Stimulated activated CD4-positive, alpha-beta T cell treated with anti-CD3 and anti-CD28 coated beads, Interleukin-1b, Interleukin-23, amount 100 ng/mL, for 48 hours (primary cell): ENCODE measurements around the gene SIX2.
"Not testable (repeated sequence)": the region's sequence is repeated elsewhere in the genome, so short reads cannot be mapped to it uniquely, and the experiment has no call there.

Experiments used
- DNase-seq: peaks from one replicate; pipeline ENCODE4 v3.0.0-alpha.2; 2020

SIX2 gene

DNA sequence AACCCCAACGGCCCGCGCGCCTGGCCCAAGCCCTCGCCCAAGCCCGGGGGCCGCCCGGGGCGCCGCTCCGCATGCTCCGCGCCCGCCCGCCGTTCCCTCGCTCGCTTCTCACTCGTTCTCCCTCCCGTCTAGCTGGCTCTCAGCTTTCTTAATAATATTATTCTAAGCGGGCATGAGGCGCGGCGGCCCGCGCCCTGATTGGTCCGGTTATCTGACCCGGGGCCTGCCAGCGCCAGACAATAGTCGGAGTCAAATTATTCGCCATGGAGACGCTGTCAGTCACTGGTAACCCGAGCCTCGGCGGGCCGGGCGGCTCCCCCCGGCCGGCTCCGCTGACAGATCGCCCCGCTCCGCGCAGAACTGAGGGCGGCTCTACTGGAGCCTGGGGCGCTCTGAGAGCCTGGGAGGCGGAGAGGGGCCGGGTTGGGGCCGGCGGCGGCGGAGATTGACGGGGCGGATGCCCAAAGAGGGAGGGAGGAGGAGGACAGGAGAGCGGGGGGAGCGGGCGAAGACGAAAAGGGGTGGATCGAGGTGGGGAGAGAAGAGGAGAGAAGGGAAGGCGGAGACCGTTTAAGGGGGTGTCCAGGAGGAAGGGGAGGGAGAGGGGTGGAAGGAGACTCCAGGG, at the start of gene SIX2:
SIX2 (minus strand) TSS at position 150 of the 625 bp plus-strand sequence. CDS start 342 bp downstream, outside the sequence.
- DNase-seq = no peak

DNA sequence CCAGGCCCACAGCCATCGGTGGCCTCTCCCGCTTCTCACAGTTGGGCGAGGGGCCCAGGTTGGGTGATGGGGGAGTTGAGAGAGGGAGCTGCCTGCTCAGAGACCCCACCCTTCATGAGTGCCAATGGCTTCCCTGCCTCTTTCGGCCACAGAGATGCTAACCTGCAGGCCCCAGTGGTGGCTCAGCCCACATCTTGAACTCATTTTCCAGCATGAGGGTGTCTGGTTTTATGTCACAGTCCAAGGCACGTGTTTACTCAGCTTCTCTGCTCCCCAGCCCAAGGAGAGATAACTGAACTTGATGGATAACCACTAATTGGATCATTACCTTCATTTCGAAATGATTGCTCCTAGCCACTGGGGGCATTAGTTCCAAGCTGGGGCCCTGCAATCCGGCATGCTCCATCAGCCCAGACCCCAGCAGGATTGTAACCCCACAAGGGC, 45.9 kb upstream of the SIX2 start:
- no peak for DNase-seq

DNA sequence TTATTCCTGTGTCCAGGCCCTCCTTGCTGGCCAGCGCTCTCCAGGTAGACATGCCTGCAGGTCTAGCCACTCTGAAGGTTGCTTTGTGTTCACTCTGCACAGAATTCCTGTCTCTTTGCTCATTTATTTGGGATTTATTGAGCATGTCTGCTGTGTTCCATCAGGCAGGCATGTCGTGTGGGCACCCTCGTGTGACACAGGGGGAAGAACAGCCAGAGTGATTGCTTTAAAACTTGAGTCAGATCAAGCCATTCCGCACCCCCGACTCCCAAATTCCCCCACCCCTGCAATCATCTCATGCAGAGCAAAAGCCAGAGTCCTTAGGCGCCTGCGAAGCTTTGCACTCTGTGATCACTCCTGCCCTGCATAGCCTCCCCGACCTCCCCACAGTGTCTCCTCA, 44.7 kb upstream of the SIX2 start:
- DNase-seq = no peak

- no peak for DNase-seq
Measured at GRCh38 chr2:45052388-45052928, 43.2 kb upstream of the SIX2 start.

DNA sequence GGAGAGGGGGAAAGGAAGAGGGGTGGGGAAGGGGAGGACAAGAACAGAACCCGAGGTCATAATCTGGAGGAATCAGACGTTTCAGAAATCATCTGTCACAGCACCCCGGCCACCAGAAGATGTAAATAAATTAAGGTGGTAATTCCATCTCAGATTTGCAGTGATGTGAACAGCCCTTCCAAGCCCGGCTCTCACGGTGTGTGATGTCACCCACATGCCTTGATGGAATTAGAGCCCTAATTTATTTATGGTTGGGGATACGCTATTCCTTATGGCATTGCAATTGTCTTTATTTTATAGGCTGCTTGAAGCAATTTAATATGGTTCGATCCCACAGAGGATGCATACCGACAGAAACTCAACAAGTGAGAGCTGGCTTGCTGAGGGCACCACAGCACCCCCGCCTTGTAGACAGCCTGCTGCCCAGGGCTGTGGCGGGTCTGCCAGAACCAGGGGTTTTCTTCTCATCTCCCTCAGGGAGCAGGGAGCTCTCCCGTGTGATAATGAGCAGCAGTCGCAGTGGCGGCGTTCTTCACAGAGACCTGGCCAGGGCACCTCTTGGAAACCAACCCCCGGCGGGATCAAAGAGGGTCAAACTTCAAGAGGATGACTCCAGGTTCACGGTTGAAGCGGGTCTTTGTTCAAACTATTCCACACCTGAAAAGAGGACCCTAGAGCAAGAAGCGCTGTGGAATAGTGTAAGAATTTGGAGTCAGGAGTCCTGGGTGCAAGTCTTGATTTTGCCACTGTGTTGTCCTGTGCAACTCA, 40.5 kb upstream of the SIX2 start:
- no peak for DNase-seq

DNA sequence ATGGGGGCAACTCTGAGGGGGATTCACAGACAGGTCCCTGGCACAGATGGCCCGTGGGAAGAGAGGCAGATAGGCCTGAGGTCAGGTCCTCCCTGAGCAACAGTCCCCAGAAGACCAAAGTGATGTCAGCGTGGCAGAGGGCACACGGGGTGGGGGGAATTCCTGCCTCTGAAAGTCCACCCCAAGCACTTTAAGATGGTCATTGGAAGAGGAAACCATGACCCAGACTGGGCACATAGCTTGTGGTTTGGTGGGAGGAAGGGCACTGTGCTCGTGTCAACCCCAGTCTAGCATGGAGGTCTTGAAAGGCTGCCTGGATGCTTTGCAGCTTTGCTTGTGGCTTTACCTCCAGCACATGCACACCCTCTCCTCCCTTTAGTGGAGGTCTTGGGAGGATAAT, 38.0 kb upstream of the SIX2 start:
- DNase-seq = no peak

- no peak for DNase-seq
Measured at GRCh38 chr2:45046786-45047185, 37.5 kb upstream of the SIX2 start.

GRCh38 chr2:45045706-45046105, 36.5 kb upstream of the SIX2 start:
- no peak for DNase-seq

DNA sequence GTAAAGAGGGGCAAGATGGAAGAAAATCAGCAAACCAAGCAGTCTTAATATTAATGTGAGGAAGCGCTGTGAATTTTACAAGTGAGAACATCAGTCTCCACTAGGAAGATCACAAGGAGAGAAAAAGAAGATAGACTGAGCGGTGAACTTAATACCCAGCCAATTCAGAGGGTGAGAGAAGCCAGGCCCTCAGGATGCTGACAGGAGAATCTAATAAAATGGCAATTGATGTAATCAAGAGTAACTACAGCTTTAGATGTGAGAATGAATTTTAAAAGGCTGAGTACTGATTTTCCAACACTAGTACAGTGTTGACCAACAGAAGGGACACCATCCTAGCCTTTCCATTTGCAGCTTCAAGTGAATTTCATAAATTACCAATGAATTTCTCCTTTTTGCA, 35.7 kb upstream of the SIX2 start:
- no peak for DNase-seq

DNA sequence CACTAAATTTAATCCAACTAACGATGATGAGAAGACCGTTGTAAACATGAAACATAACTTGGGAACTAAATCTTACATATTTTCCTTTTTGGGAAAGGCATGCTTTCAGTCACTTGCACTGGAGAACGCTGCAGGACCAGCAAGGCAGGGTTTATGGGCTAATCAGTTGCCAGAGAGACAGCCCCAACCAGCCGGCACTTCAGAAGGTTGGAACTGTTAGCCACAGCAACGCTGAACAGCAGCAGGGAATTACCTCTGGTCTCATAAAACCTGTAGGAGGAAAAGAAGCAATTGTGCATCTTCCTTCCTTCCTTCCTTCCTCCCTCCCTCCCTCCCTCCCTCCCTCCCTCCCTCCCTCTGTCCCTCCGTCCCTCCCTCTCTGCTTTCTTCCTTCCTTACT, 33.9 kb upstream of the SIX2 start:
- DNase-seq = no peak

DNA sequence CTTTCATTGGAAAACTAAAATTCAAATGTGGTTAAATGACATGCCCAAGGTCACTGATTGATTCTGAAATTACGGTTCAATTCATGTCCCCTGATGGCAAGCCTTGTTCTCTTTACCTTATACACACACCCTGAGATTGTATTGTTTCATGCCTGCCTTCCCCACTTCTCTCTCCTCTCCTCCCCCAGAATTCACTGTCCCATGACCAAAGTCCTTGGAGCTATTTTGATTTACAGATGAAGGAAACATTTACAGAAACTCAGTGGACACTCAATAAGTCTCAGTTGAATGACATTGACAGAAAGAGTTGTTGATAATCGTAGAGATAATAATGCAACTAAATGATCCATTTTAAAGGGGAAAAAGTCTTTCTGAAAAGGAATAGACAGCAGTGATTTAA, 33.1 kb upstream of the SIX2 start:
- no peak for DNase-seq

GRCh38 chr2:45040786-45041185, 31.5 kb upstream of the SIX2 start:
- no peak for DNase-seq

- not testable (repeated sequence) for DNase-seq
Measured at GRCh38 chr2:45039804-45040203, 30.6 kb upstream of the SIX2 start.

GRCh38 chr2:45038861-45039260, 29.6 kb upstream of the SIX2 start:
- DNase-seq = not testable (repeated sequence)

GRCh38 chr2:45033302-45033701, 24.1 kb upstream of the SIX2 start:
- DNase-seq = no peak

- DNase-seq = no peak
Measured at GRCh38 chr2:45031028-45031427, 21.8 kb upstream of the SIX2 start.

DNA sequence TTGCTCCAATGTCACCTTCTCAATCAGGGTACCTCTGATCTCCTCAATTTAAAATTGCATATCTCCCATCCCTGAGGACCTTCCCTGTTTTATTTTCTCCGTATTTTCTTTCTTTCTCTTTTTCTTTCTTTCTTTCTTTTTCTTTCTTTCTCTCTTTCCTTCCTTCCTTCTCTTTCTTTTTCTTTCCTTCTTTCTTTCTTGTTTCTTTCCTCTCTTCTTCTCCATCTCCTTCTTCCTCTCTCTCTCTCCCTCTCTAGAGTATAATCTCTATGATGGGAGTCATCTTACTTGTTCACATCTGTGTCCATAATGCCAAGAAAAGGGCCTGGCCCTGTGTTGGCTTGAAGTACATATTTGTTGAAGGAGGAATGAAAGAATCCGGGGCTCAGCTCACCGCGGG, 21.3 kb upstream of the SIX2 start:
- DNase-seq = no peak

- DNase-seq = no peak
Measured at GRCh38 chr2:45029215-45029614, 20.0 kb upstream of the SIX2 start.

DNA sequence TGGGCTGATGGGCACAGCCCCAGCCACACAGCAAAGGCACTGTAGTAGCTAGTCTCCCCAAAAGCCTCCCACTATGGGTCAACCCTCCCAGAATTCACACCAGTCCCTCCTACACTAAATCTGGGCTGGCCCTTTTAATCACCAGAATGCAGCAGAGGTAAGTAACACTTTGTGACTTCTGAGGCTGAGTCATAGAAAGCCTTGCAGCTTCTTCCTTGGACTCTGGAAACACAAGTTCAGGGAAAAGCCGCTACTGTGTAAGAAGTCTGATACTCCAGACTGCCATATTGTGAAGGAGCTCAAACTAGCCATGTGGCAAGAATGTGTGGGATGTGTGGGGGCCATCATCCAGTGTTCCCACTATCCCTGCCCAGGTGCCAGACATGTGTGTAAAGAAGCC, 19.0 kb upstream of the SIX2 start:
- DNase-seq = no peak

GRCh38 chr2:45026924-45027450, 17.7 kb upstream of the SIX2 start:
- DNase-seq = no peak

- no peak for DNase-seq
Measured at GRCh38 chr2:45024600-45025291, 15.5 kb upstream of the SIX2 start.

DNA sequence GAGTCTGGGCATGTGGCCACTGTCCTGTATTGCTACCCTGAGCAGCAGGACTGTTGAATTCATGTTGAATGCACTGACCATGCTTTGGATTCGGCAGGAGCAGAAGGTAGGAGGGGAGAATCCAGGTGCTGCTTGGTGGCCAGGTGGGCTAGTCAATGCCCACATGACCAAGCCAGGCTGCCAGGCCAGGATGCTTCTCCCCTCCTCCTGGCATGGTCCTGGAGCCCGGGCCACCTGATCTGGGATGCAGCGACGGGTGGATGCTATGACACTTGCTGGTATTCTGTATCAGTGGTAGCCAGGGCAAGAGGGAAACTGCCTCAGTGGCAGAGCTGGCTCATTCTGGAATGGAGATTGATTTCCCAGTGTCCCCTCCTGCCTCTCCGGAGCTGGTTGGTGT, 14.8 kb upstream of the SIX2 start:
- DNase-seq = no peak

GRCh38 chr2:45020439-45020838, 11.2 kb upstream of the SIX2 start:
- no peak for DNase-seq

- no peak for DNase-seq
Measured at GRCh38 chr2:45018023-45018422, 8.8 kb upstream of the SIX2 start.
